Measurements from ENCODE around the gene TRIM41.
A peak's percentile ranks its signal among the peaks of the same experiment; 100 is the strongest.
"Not testable (repeated sequence)": the region's sequence is repeated elsewhere in the genome, so short reads cannot be mapped to it uniquely, and the experiment has no call there.

Gene TRIM41

GRCh38 chr5:181223058-181223728 lies at the start of gene TRIM41:
Gene TRIM41, plus strand, starts transcription at chr5:181223281. Its CDS starts 719 bp downstream, at chr5:181224000.
- peak; percentile 93 for DNase-seq (ENCODE audit: low read depth, low spot score)
- H3K9ac ChIP-seq (ENCODE audit: insufficient read length, low read depth) = peak within 1 kb of the TSS; percentile 97
- H3K4me1 ChIP-seq (ENCODE audit: insufficient read depth, insufficient read length) = peaks cover 5% of the 10 kb centered on the region
- H3K9me3 ChIP-seq (ENCODE audit: insufficient read depth, low read length) = no peaks in the 10 kb centered on the region
- H3K4me3 ChIP-seq (ENCODE audit: insufficient read length, low read depth) = peak within 1 kb of the TSS; percentile 80
- no peak for TF ChIP-seq YY1 (IDR thresholded peaks at IDR 0.05; ENCODE audit: insufficient read depth, insufficient read length)
- no peak for TF ChIP-seq SUZ12 (IDR thresholded peaks at IDR 0.05; ENCODE audit: extremely low read depth, insufficient read depth, insufficient read length)
- no peak for TF ChIP-seq ZNF274 (IDR thresholded peaks at IDR 0.05; ENCODE audit: low read depth, low read length)
- peaks cover 17% of the 10 kb centered on the region for H3K36me3 ChIP-seq (ENCODE audit: insufficient read depth, insufficient read length, low read length)
- H3K27me3 ChIP-seq (ENCODE audit: insufficient read depth, insufficient read length) = no peaks in the 10 kb centered on the region

- H3K27me3 ChIP-seq (ENCODE audit: insufficient read depth, insufficient read length) = peaks cover 35% of the 10 kb centered on the region
- H3K9me3 ChIP-seq (ENCODE audit: insufficient read depth, low read length) = no peaks in the 10 kb centered on the region
- DNase-seq (ENCODE audit: low read depth, low spot score) = no peak
- H3K4me3 ChIP-seq (ENCODE audit: insufficient read length, low read depth) = peak overlapping the region; percentile 49
- TF ChIP-seq YY1 (IDR thresholded peaks at IDR 0.05; ENCODE audit: insufficient read depth, insufficient read length) (no peak), SUZ12 (IDR thresholded peaks at IDR 0.05; ENCODE audit: extremely low read depth, insufficient read depth, insufficient read length) (no peak), ZNF274 (IDR thresholded peaks at IDR 0.05; ENCODE audit: low read depth, low read length) (no peak)
- H3K4me1 ChIP-seq (ENCODE audit: insufficient read depth, insufficient read length) = no peaks in the 10 kb centered on the region
- no peaks in the 10 kb centered on the region for H3K36me3 ChIP-seq (ENCODE audit: insufficient read depth, insufficient read length, low read length)
- peak overlapping the region; percentile 67 for H3K9ac ChIP-seq (ENCODE audit: insufficient read length, low read depth)
Measured at GRCh38 chr5:181173420-181174342, 49.4 kb upstream of the TRIM41 start.

- TF ChIP-seq SUZ12 (IDR thresholded peaks at IDR 0.05; ENCODE audit: extremely low read depth, insufficient read depth, insufficient read length) (no peak), YY1 (IDR thresholded peaks at IDR 0.05; ENCODE audit: insufficient read depth, insufficient read length) (no peak), ZNF274 (IDR thresholded peaks at IDR 0.05; ENCODE audit: low read depth, low read length) (no peak)
- H3K36me3 ChIP-seq (ENCODE audit: insufficient read depth, insufficient read length, low read length) = no peaks in the 10 kb centered on the region
- H3K9ac ChIP-seq (ENCODE audit: insufficient read length, low read depth) = no peak overlapping the region
- H3K4me1 ChIP-seq (ENCODE audit: insufficient read depth, insufficient read length) = no peaks in the 10 kb centered on the region
- peaks cover 19% of the 10 kb centered on the region for H3K27me3 ChIP-seq (ENCODE audit: insufficient read depth, insufficient read length)
- peaks cover 2% of the 10 kb centered on the region; the same call in 1 of the 2 replicates for H3K9me3 ChIP-seq (ENCODE audit: insufficient read depth, low read length)
- H3K4me3 ChIP-seq (ENCODE audit: insufficient read length, low read depth) = no peak overlapping the region
- no peak for DNase-seq (ENCODE audit: low read depth, low spot score)
Measured at GRCh38 chr5:181176254-181176952, 46.7 kb upstream of the TRIM41 start.

- not testable (repeated sequence) for H3K4me3 ChIP-seq (ENCODE audit: insufficient read length, low read depth); H3K27me3 ChIP-seq (ENCODE audit: insufficient read depth, insufficient read length); H3K9ac ChIP-seq (ENCODE audit: insufficient read length, low read depth); H3K36me3 ChIP-seq (ENCODE audit: insufficient read depth, insufficient read length, low read length); DNase-seq (ENCODE audit: low read depth, low spot score); H3K4me1 ChIP-seq (ENCODE audit: insufficient read depth, insufficient read length)
- H3K9me3 ChIP-seq (ENCODE audit: insufficient read depth, low read length) = peaks cover 13% of the 10 kb centered on the region; the same call in 1 of the 2 replicates
Measured at GRCh38 chr5:181177559-181177958, 45.5 kb upstream of the TRIM41 start.

- Histone ChIP-seq H3K4me3 (ENCODE audit: insufficient read length, low read depth) (no peak overlapping the region), H3K4me1 (ENCODE audit: insufficient read depth, insufficient read length) (no peaks in the 10 kb centered on the region), H3K9me3 (ENCODE audit: insufficient read depth, low read length) (peaks cover 25% of the 10 kb centered on the region; the same call in 1 of the 2 replicates), H3K9ac (ENCODE audit: insufficient read length, low read depth) (no peak overlapping the region), H3K36me3 (ENCODE audit: insufficient read depth, insufficient read length, low read length) (no peaks in the 10 kb centered on the region), H3K27me3 (ENCODE audit: insufficient read depth, insufficient read length) (no peaks in the 10 kb centered on the region)
- TF ChIP-seq ZNF274 (IDR thresholded peaks at IDR 0.05; ENCODE audit: low read depth, low read length) (no peak), YY1 (IDR thresholded peaks at IDR 0.05; ENCODE audit: insufficient read depth, insufficient read length) (no peak), SUZ12 (IDR thresholded peaks at IDR 0.05; ENCODE audit: extremely low read depth, insufficient read depth, insufficient read length) (no peak)
- DNase-seq (ENCODE audit: low read depth, low spot score) = no peak
Measured at GRCh38 chr5:181181650-181182565, 41.2 kb upstream of the TRIM41 start.

GRCh38 chr5:181182651-181183050 lies 40.4 kb upstream of the TRIM41 start:
- TF ChIP-seq YY1 (IDR thresholded peaks at IDR 0.05; ENCODE audit: insufficient read depth, insufficient read length) = no peak
- no peak for TF ChIP-seq SUZ12 (IDR thresholded peaks at IDR 0.05; ENCODE audit: extremely low read depth, insufficient read depth, insufficient read length)
- no peak for TF ChIP-seq ZNF274 (IDR thresholded peaks at IDR 0.05; ENCODE audit: low read depth, low read length)
- no peak overlapping the region for H3K4me3 ChIP-seq (ENCODE audit: insufficient read length, low read depth)
- H3K9ac ChIP-seq (ENCODE audit: insufficient read length, low read depth) = no peak overlapping the region
- H3K4me1 ChIP-seq (ENCODE audit: insufficient read depth, insufficient read length) = no peaks in the 10 kb centered on the region
- DNase-seq (ENCODE audit: low read depth, low spot score) = no peak
- no peaks in the 10 kb centered on the region for H3K27me3 ChIP-seq (ENCODE audit: insufficient read depth, insufficient read length)
- no peaks in the 10 kb centered on the region for H3K36me3 ChIP-seq (ENCODE audit: insufficient read depth, insufficient read length, low read length)
- peaks cover 25% of the 10 kb centered on the region; the same call in 1 of the 2 replicates for H3K9me3 ChIP-seq (ENCODE audit: insufficient read depth, low read length)
